HT-29 (cell line): ENCODE data around the gene ZNF385D. TPM values are rescaled to one million over a fixed set of nuclear protein-coding genes. Genes with fewer than 3 reads are reported as not detected.
"Not testable (repeated sequence)": the region's sequence is repeated elsewhere in the genome, so short reads cannot be mapped to it uniquely, and the experiment has no call there.

ENCODE experiments used
- DNase-seq: peaks from one replicate; pipeline ENCODE4 v3.0.0-alpha.2; 2015; ENCODE audit warnings: low spot score
- total RNA-seq: library from RNA; depleted of rRNA; stranded (reverse); fragments of >200 nt; shearing (Covaris generic); gene quantifications from 2 replicates; pipeline ENCODE4 v1.2.3, GENCODE V29; 2014

Gene ZNF385D
- total RNA-seq, 1 experiment from 2014 or later = not detected

DNA sequence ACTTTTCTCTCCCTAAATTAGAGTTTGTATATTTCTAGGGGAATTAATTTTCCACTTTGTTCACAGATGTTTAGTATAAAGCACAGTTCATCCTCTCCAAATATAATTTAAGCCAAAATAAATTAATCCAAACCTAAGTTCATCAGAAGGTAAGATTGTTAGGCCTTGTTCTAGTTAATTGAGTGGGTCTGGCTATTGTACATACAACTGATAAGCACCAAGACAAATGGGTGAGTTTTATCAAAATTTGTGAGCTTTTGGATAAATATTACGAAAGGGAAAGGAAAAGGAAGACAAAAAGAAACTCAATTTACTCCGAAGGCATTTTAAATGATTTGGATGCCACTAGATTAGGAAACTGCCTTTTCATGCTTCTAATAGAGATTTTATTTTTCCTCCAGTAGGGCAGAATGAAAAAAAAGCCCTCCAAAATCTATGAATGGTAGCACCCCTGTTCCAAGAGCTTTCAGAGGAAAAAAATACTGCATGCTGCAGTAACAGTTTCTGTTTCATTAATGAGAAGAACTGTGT is 304.0 kb downstream of the ZNF385D start:
- no peak for DNase-seq

DNA sequence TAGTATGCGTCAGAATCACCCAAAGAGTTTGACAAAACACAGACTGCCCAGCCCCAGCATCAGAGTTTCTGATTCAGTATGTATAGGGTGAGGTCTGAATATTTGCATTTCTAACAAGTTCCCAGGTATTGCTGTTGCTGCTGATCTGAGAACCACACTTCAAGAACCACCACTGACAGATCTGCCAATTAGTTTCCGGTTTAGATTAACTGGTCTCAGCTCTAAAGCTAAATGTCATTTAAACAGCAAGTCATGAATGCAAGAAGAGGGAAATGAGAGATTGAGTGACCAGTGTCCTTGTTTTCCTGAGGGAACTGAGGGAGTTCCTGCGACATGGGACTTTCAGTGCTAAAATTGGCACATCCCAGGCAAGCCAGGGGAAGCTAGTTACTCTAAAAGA is 305.0 kb downstream of the ZNF385D start:
- DNase-seq = no peak

DNA sequence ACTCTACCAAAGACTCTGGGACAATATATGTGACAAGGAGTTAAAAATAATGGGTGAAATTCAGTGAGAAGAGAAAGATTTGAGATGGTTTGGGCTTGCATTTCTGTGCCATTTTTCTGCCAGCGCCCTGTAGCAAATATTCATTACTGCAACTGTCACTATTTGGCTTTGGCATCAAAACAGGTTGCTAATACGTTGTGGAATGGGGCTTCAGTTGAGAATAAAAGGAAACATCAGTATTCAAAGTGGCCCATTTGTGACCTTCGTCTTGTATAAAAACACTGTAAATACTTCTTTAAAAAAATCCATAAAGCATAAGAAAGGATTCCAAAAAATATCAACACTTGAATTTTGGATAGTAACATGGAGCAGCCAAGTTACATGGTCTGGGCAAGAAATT is 309.2 kb downstream of the ZNF385D start:
- DNase-seq = no peak

DNA sequence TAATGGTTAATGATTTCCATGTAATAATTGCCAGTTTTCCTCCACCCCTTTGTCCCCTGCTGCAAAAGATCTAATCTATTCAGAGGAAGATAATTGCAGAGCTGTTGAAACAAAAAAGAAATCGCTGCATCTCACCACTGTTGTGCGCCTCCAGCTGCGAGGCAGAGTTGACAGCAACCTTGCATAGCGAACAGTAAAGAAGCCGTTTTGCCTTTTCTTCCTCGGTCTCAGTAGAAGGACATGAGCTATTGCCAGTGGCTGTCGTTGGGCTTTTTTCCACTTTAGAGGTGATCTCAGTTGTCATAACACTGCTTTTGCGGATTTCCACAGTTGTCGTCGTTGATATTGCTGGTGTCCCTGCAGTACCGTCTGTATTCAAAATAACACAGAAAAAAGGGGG is 314.2 kb downstream of the ZNF385D start:
- no peak for DNase-seq

DNA sequence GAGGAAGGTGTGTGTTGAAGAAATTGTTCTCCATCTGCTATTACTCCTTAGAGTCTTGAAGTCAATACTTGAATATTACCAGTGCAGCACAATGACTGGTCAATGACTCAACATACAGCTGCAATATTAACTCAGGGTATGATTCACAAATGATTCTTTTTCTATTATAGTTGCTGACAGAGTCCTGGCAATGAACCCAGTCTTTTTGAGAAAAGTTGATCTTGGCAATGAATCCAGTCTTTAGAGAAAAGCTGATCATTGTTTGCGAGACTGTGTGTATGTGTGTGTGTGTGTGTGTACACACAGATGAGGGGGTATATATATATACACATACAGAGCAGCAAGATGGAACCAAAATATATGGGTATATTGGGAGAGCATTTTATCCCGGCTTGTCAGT is 315.1 kb downstream of the ZNF385D start:
- no peak for DNase-seq

DNA sequence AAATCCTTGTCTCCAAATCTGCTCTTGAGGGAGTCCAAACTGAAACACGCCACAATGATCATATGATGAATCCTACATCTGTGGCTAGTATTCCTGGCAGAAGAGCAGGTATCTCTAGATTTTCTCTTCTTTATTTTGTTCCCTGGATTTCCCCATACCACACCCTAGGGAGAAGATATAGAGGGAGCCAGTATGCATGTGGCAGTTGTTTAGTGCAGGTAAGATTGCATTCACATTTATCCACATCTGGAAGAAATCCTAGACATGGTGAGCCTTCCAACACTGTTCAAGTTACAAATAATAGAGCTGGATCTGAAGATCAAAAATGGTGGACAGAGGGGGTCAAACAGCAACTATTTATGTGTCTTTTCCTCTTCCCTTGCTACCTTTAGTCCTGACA is 316.7 kb downstream of the ZNF385D start:
- no peak for DNase-seq

DNA sequence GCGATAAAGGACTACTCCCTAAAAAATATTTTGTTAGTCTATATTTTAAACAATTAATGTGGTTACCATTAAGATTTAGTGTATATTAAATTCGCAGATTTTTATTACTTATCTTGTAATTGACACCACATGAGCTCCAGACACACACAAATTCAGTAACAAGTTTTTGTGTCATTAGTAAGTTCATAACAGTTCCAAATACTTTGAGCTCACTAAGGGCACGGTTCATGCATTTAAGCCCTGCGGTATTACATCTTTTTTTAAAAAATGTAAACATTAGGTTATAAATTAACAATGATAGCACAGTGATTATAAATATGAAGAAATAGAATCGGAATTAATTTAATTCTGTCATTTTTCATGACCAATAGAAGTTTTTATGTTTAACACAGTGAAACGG is 317.3 kb downstream of the ZNF385D start:
- DNase-seq = no peak

DNA sequence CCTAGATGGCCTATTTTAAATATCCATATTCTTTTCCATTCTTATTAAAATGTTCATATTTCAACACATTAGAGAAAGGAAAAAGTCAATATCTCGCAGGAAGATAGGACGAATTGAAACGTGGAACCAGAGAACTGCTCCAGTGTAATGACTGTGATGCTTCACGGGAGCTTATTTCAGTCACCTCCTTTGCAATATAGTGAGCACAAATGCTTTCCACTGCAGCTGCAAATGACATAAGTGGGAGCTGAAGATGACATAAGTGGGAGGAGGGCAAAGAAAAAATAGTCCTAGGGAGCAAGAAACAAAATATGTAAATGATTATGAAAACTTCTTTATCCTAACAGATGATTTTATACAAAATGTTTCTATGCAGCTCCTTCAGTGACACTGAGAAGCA is 324.1 kb downstream of the ZNF385D start:
- no peak for DNase-seq

DNA sequence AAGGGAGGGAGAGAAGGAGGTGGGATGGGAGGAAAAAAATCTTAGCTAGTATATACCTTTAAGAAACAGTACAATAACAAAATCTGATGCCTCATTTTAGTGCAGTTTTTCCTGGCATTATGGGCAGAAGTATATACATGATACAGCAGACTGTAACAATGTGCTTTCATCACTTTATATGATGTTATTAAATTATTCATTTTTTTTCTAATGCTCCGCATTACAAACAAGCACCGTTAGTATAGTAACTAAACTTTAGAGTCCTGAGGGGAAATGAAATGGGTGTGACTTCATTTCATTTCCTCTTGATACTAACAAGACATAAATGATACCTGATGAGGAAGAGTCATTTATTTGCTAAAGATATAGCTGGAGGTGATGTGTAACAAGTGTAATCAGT is 325.3 kb downstream of the ZNF385D start:
- DNase-seq = no peak

DNA sequence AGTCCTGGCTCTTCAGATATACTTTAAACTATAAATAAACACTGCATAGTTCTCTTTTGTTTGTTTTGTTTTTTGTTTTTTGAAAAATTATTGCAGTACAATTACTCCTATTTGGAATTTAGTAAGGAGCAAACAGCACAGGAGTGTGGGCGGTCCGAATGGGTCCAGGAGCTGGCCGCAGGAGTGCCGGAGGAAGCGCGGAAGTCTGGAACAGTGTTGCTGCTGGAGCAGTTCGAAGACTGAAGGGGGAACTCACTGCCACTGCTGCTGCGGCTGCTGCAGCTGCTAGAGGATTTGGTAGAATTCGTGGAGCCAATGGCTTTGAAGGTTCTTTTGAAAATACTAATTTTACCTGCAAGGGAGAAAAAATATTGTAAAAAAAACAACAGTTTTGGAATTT is 329.9 kb downstream of the ZNF385D start:
- DNase-seq = no peak

DNA sequence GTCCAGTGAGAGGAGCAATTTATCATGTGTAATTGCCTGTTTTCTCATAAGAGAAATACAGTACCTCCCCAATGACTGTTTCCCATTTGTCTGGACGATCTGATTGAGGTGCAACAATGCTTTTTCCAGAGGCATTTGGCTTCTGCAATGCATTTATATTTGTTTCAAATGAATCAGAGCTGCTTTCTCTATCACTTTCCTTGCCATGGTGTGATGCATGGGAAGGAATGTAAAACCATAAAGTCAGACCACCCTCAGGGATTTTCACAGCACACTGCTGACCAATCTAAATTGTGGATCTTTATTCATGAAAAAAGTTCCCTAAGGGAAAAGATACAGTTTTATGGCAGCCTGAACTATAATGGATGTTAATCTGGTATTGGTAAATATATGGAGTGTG is 333.0 kb downstream of the ZNF385D start:
- DNase-seq = no peak

DNA sequence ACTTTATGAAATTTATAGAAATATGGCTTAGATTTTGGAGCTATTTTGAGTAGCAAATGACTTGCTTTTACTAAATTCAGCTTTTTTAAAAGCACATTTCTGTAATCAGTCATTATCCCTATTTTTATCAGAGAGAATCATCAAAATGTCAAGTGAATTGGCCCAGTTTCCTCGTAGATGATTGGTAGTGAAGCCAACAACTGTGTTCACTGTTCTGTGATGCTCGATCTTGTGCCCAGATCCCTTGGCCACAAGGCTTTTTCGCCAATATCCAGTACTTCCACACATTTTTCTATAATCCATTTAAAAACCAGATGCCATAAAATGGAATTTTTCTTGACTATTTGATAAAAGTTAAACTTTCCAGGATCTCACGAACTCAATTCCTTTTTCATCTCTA is 336.5 kb downstream of the ZNF385D start:
- no peak for DNase-seq

DNA sequence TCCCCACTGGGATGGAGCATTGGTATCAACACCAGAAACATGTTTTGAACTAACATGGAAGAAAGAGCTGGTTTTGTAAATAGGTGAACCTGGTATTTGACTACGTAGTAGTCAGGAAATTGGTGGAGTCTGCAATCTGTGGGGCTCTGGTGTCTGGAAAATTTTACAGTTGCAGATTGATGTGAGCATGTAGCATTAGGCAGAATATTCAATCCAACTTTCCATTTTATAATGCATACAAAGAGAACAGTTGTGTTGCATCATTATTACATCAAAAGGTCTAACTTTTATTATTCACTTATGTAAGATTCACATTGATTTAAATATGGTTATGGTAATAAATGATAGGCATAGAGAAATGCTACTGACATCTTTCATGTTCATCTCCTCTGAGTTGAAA is 340.0 kb downstream of the ZNF385D start:
- DNase-seq = no peak

DNA sequence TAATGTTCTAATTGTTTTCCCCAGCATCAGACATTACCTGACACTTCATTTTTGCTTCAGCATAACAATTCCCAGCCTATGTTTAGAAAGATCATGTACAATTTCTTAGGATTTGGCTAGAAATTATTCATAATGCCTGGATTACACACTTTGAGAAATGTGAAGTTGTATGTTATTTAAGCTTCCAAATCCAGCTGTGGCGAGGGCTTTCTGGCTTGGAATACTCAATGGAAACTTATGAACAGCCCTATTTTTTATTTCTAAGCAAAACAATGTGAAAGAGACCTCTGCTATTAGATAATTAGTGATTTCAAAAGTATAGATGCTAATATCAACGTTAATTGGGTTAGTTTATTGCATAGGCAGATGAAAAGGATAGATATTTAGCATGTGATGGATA is 341.6 kb downstream of the ZNF385D start:
- no peak for DNase-seq

DNA sequence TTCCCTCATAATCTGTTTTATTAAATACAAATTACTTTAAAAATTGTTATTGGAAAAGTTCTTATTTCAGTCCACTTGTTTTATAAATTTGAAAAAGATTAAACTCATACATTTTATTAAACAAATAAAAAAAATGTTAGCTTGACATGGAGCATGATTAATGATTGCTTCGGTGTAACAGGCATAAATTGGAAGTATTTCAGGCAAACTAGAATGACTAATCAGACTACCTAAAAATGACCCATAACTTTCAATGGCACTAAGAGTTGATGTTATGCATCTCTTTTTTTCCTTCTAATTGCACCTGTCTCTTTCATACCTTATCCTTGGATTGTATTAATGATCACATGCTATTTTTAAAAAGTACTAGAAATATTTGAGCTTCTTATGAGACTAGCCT is 343.3 kb downstream of the ZNF385D start:
- DNase-seq = no peak

DNA sequence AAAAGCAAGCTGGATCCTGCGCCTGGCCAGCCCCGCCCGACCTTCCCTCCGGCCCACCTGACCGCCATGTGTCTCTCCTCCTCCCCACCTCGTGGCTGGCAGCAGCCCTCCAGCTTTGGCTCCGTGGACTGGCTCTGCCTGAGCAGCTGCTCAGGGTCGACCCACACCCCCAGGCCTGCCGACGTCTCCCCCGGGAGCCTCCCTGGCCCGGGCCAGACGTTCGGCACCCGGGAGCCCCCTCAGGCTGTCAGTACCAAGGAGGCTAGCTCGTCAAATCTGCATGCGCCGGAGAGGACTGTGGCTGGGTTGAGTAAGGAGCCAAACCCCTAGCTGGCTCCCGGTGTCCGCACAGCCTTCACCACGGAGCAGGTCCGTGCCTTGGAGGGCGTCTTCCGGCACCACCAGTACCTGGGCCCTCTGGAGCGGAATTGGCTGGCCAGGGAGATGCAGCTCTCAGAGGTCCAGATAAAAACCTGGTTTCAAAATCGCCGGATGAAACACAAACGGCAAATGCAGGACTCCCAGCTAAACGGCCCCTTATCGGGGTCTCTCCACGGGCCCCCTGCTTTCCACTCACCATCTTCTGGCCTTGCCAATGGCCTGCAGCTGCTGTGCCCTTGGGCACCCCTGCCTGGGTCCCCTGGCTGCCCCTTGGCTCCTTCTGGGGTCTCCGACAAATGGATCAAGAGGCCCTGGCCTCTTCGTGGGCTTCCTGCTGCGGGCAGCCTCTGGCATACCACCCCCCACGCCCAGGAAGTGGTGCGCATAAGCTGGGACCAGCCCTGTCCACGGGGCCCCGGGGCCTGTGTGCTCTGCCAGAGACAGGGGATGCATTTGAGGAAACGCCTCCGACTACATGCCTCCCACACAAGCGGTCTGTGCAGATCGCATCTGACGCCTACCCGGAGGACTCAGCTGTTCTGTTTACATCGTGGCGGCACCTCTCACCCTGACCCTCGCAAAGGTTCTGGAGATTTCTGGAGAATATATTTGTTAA is 345.0 kb downstream of the ZNF385D start:
- no peak for DNase-seq

DNA sequence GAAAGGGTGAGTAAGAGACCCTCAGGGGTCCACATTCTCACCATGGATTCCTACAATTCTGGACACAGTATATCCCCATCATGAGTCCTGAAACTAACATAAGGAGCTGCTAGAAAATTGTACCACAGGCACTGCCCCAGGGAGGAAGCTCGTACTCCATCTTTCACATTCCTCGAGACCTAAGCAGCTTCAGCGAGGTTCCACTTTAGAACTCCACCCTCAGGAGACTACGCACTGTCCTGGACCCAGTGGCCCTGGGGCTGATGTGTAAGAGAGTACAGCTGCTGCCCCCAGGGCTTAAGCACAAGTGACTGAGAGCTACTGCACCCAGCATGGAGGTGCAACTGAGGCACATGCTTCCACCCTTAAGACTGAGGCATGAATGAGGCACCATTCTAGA is 352.5 kb downstream of the ZNF385D start:
- DNase-seq = no peak

DNA sequence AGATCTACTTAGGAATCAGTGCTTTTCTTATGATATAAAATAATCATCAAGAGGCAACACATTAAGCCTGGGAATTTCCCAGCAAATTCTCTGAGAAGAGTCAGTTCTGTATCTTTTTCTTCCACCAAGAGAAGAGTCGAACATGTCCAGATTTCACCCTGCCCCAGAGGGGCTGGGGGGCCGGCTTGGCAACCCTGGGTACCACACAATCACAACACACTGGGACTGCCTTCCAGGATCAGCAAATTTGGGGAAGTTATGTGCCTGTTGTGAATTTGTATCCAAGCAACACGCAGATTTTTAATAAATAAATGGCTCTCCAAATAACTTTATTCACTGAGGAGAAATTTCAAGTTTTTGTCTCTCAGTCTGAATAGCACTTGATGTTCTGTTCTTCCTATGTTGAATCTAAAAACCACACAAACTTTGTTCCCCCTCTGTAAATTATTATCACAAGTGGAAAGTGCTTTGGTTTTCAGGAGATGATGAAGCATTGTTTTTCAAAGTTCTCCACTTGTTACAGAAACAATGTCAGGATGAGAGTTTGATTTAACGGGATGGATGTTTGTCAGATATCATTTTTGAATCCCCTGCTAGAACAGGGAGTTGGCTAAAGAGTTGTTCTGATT is 357.2 kb downstream of the ZNF385D start:
- no peak for DNase-seq

DNA sequence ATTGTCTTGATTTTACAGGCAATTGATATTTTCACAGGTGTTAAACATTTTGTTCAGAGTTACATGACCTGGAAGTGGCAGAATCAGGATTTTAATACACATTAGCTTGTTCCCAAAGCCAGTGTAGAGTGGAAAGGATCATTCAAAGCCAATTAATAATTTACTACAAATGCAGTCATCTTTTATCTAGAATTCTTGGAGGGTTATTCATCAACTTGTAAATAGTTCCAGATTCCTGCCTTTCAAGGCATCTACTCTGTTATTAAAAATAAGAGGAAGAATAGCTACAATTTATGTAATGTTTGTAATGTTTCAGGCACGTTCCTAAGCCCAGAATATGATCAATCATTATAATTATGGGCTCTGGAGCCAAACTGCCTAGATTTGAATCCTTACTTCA is 358.5 kb downstream of the ZNF385D start:
- no peak for DNase-seq

DNA sequence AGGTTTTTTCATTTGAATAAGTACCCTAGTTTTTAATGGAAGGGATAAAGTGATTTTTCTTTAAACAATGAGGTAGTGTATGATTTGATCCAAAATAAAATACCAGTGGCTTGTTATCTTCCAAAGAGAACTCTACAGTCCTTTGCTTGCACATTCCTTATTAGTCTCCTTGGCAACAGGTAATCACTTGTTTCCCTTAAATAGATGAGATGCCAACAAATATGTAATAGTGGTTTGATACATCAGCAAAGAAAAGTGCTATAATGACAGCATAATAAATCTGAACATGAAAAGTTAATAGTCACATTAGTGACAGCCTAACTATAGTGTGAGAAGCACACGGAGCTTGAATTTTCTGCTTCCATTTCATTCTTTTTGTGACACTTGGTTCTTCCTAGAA is 360.2 kb downstream of the ZNF385D start:
- DNase-seq = no peak

DNA sequence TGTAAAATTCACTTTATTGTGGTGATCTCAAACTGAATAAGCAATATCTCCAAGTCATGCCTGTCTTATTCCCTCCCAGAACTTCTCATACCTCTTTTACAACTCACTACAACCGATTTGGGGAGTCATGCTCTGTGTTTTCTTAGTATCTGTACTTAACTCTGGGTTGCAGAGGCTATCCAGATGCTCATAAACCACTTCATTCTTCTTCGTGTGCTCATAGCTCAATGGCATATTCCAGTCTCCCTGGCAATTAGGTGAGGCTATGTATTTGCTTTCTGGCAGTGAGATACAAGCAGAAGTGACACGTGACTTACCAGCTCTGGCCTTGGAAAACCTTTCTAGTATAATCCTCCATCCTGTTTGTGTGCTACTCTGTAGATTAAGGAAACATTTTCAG is 360.9 kb downstream of the ZNF385D start:
- no peak for DNase-seq

DNA sequence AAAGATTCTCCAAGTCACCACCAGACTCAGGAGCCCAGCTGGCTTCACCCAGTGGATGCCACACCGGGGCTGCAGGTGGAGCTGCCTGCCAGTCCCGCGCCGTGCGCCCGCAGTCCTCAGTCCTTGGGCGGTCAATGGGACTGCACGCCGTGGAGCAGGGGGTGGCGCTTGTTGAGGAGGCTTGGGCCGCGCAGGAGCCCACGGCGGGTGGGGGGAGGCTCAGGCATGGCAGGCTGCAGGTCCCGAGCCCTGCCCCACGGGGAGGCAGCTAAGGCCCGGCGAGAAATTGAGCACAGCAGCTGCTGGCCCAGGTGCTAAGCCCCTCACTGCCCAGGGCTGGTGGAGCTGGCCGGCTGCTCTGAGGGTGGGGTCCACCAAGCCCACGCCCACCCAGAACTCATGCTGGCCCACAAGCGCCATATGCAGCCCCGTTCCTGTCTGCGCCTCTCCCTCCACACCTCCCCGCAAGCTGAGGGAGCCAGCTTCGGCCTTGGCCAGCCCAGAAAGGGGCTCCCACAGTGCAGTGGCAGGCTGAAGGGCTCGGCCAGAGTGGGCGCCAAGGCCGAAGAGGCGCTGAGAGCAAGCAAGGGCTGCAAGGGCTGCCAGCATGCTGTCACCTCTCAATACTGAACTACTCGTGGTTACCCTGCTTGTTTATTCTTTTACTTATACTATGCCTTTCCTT is 363.7 kb downstream of the ZNF385D start:
- not testable (repeated sequence) for DNase-seq
